HepG2 (cell line): Measurements from ENCODE around the gene AKAP8. TPM values are rescaled to one million over a fixed set of nuclear protein-coding genes. Genes with fewer than 3 reads are reported as not detected.

Experiments used
- ASH2L ChIP-seq: fragments of 300-600, 200-600 bp; sonication (generic); IDR thresholded peaks from 2 replicates; pipeline ENCODE4 v1.7.0; 2017; ENCODE audit warnings: low read depth, mild to moderate bottlenecking, moderate library complexity, mixed read lengths, low read length; ENCODE audit not compliant: insufficient read length
- BCL6 ChIP-seq: IDR thresholded peaks from 2 replicates; pipeline ENCODE4 v1.6.1; 2016; ENCODE audit warnings: missing genetic modification reagents, missing compliant biosample characterization
- BORCS8-MEF2B ChIP-seq: sonication (generic); formaldehyde crosslinking; IDR thresholded peaks from 2 replicates; pipeline ENCODE4 v1.8.0; 2022; ENCODE audit warnings: mild to moderate bottlenecking, missing genetic modification reagents
- DMAP1 ChIP-seq: IDR thresholded peaks from 2 replicates; pipeline ENCODE4 v1.6.1; 2016
- DPF2 ChIP-seq: sonication (generic); formaldehyde crosslinking; IDR thresholded peaks from 2 replicates; pipeline ENCODE4 v1.4.0; 2020; ENCODE audit warnings: mild to moderate bottlenecking, low read depth, missing genetic modification reagents, borderline replicate concordance
- EHMT2 ChIP-seq: fragments of 200-600 bp; sonication (generic); IDR thresholded peaks from 2 replicates; pipeline ENCODE4 v1.7.0; 2017; ENCODE audit warnings: antibody characterized with exemption, low read depth, low read length, borderline replicate concordance
- FOXO4 ChIP-seq: sonication (generic); formaldehyde crosslinking; conservative IDR thresholded peaks from 2 replicates; pipeline ENCODE4 v1.8.1; 2023; ENCODE audit warnings: missing genetic modification reagents
- KLF15 ChIP-seq: sonication (generic); formaldehyde crosslinking; IDR thresholded peaks from 2 replicates; pipeline ENCODE4 v1.8.1; 2023; ENCODE audit warnings: borderline replicate concordance, mild to moderate bottlenecking, inconsistent platforms, missing genetic modification reagents, mixed read lengths
- MAZ ChIP-seq, 2 experiments: sonication (generic) in 1 of 2; formaldehyde crosslinking in 1 of 2; IDR thresholded peaks; 2 replicates each; pipeline versions ENCODE4 v1.5.0 to v1.6.1; 2012 to 2020; ENCODE audit warnings: low read depth in 2 of 2, mild to moderate bottlenecking in 2 of 2, borderline replicate concordance in 1 of 2, improper control_type of control experiment in 1 of 2, low read length in 1 of 2, missing genetic modification reagents in 1 of 2, moderate library complexity in 1 of 2
- NCOA5 ChIP-seq: sonication (generic); formaldehyde crosslinking; IDR thresholded peaks from 2 replicates; pipeline ENCODE4 v1.4.0; 2020; ENCODE audit warnings: missing genetic modification reagents
- PATZ1 ChIP-seq: sonication (generic); formaldehyde crosslinking; IDR thresholded peaks from 2 replicates; pipeline ENCODE4 v1.4.0; 2020; ENCODE audit warnings: missing genetic modification reagents
- PHF20 ChIP-seq: sonication (generic); formaldehyde crosslinking; IDR thresholded peaks from 2 replicates; pipeline ENCODE4 v1.5.0; 2020; ENCODE audit warnings: mild to moderate bottlenecking, missing genetic modification reagents
- PRMT3 ChIP-seq: sonication (generic); formaldehyde crosslinking; IDR thresholded peaks from 2 replicates; pipeline ENCODE4 v1.8.1; 2022; ENCODE audit warnings: low read depth, mild to moderate bottlenecking, moderate library complexity, missing genetic modification reagents, borderline replicate concordance
- RARG ChIP-seq: sonication (generic); formaldehyde crosslinking; IDR thresholded peaks from 2 replicates; pipeline ENCODE4 v1.4.0; 2020; ENCODE audit warnings: low read depth, mild to moderate bottlenecking, missing genetic modification reagents
- SP2 ChIP-seq: sonication (generic); formaldehyde crosslinking; IDR thresholded peaks from 2 replicates; pipeline ENCODE4 v1.5.1; 2020; ENCODE audit warnings: mild to moderate bottlenecking, missing genetic modification reagents
- ZBED4 ChIP-seq: sonication (generic); formaldehyde crosslinking; IDR thresholded peaks from 2 replicates; pipeline ENCODE4 v1.4.0; 2020; ENCODE audit warnings: missing genetic modification reagents, borderline replicate concordance
- ZEB1 ChIP-seq: IDR thresholded peaks from 2 replicates; pipeline ENCODE4 v1.6.1; 2012; ENCODE audit warnings: mild to moderate bottlenecking, low read depth, inconsistent platforms; ENCODE audit not compliant: insufficient replicate concordance
- ZIK1 ChIP-seq: sonication (generic); formaldehyde crosslinking; IDR thresholded peaks from 2 replicates; pipeline ENCODE4 v1.5.0; 2020; ENCODE audit warnings: mild to moderate bottlenecking, low read depth, missing genetic modification reagents, borderline replicate concordance
- ZNF230 ChIP-seq: sonication (generic); formaldehyde crosslinking; IDR thresholded peaks from 2 replicates; pipeline ENCODE4 v1.4.0; 2020; ENCODE audit warnings: mild to moderate bottlenecking, missing genetic modification reagents
- ZNF251 ChIP-seq: sonication (generic); formaldehyde crosslinking; IDR thresholded peaks from 2 replicates; pipeline ENCODE4 v1.9.0; 2021; ENCODE audit warnings: mild to moderate bottlenecking, missing genetic modification reagents
- ZNF510 ChIP-seq: sonication (generic); formaldehyde crosslinking; IDR thresholded peaks from 2 replicates; pipeline ENCODE4 v1.4.0; 2020; ENCODE audit warnings: low read depth, mild to moderate bottlenecking, missing genetic modification reagents
- ZNF777 ChIP-seq: sonication (generic); formaldehyde crosslinking; IDR thresholded peaks from 2 replicates; pipeline ENCODE4 v1.4.0; 2020; ENCODE audit warnings: missing genetic modification reagents
- polyA plus RNA-seq, 8 experiments: library from polyadenylated mRNA; depleted of rRNA in 3 of 8; stranded (reverse) in 7 of 8; unstranded in 1 of 8; fragments of >200 nt; fragmentation: Illumina TruSeq in 4 of 8; extraction: Trizol in 4 of 8; gene quantifications; 2 replicates each; pipeline versions ENCODE4 v1.2.1 to v1.2.3, GENCODE V29; 2011 to 2016; ENCODE audit warnings: low read depth in 4 of 8, missing spikeins in 1 of 8, mixed read lengths in 1 of 8; ENCODE audit not compliant: insufficient read depth in 1 of 8
- total RNA-seq, 5 experiments: library from RNA; depleted of rRNA; stranded (reverse); fragments of >200 nt; fragmentation: Illumina TruSeq; extraction: Trizol; gene quantifications; 2 replicates each; pipeline ENCODE4 v1.2.3, GENCODE V29; 2016; ENCODE audit warnings: low read depth in 1 of 5

AKAP8 gene
- total and polyA plus RNA-seq, 2 of the 13 experiments (the other 11 are each of a cell fraction or from before 2014, with no cell fraction given) = 15.9 to 22.1 TPM

- no peak for TF ChIP-seq ZIK1 (CRISPR knock-in tag)
- no peak for TF ChIP-seq DPF2 (CRISPR knock-in tag)
- peak; percentile 76; the same call in 1 of the 2 replicates for TF ChIP-seq RARG
- TF ChIP-seq PRMT3 (CRISPR knock-in tag) = no peak
- TF ChIP-seq NCOA5 = no peak
- peak; percentile 83; the same call in 1 of the 2 replicates for TF ChIP-seq ZNF510 (CRISPR knock-in tag)
- no peak for TF ChIP-seq ZBED4 (CRISPR knock-in tag)
- TF ChIP-seq BCL6 (CRISPR knock-in tag) = no peak
- TF ChIP-seq ZNF230 = peak; percentile 62; the same call in 1 of the 2 replicates
- peak; percentile 93 for TF ChIP-seq DMAP1 (CRISPR knock-in tag)
- peak; percentile 69; the same call in 1 of the 2 replicates for TF ChIP-seq PHF20 (CRISPR knock-in tag)
- TF ChIP-seq KLF15 = no peak
- TF ChIP-seq ZEB1 = no peak
- peak; percentile 62; the same call in 1 of the 2 replicates for TF ChIP-seq BORCS8-MEF2B
- no peak for TF ChIP-seq MAZ (IDR thresholded peaks at IDR 0.05; ENCODE audit: borderline replicate concordance, low read depth, low read length)
- peak; percentile 40 for TF ChIP-seq MAZ (CRISPR knock-in tag; IDR thresholded peaks at IDR 0.05; ENCODE audit: low read depth)
- TF ChIP-seq ASH2L = peak; percentile 73
- TF ChIP-seq SP2 (CRISPR knock-in tag) = peak; percentile 99
- TF ChIP-seq FOXO4 = peak; percentile 96
- TF ChIP-seq ZNF777 (CRISPR knock-in tag) = peak; percentile 92
- TF ChIP-seq ZNF251 = no peak
- no peak for TF ChIP-seq EHMT2
- 0 out of 2 replicates have a peak, but pooled peaks have one; percentile 22 for TF ChIP-seq PATZ1
Observed at GRCh38 chr19:15418579-15419412, 39.2 kb upstream of the AKAP8 start, which contains the start of gene AKAP8L (continued).
